GM19193 (cell line): Measurements from ENCODE around the gene RTP3.

Source experiments
- POLR2A ChIP-seq: IDR thresholded peaks from 4 replicates; pipeline ENCODE4 v1.6.1; 2011; ENCODE audit not compliant: insufficient read depth, insufficient read length; ENCODE audit errors: extremely low read depth

Gene RTP3

DNA sequence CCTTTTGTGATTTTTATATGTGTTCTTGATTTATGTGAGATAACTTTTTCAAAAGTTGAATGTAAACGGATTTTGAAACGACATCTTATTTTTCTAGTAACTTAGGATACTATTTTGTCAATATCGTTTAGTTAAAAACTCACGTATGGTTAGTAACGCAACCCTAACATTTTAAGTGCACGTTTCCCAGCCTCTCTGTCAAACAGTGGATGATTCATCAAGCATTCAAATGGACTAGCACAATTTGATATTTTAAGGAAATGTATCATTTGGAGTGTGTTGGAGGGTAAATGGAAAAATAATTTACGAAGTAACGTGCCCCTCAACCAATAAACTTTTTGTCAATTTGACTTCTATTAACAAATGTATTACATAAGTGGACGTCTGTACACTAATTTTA lies 23.3 kb downstream of the RTP3 start:
- TF ChIP-seq POLR2A = no peak

DNA sequence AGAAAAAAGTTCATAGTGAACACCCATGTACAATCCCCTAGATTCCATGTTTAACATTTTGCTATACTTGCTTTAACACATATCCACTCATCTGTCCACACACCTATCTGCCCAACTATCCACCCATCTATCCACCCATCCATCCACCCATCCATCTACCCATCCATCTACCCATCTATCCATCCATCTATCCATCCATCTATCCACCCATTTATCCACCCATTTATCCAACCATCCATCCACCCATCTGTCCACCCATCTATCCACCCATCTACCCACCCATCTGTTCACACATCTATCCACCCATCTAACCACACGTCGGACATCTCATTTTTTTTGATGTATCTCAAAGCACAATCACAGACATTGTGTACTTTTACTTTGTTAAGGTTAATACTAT lies 25.8 kb downstream of the RTP3 start:
- no peak for TF ChIP-seq POLR2A

DNA sequence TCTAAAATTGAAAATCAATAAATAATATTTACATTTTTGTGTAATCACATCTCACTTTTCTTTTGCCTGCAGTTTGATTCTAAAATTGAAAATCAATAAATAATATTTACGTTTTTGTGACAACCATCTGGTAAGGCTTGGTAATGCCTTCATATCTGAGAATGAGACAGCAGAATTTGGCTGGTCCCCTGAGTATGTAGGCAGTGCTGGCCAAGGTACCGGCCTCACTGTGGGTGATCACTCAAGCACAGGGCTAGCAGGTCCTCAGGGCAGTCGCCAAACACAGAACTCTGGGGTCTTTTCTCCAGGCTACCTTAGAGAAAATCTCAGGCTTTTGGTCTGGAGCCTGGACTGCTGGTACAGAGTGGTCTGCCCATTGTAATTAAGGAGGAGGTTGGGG lies 26.2 kb downstream of the RTP3 start:
- TF ChIP-seq POLR2A = no peak

DNA sequence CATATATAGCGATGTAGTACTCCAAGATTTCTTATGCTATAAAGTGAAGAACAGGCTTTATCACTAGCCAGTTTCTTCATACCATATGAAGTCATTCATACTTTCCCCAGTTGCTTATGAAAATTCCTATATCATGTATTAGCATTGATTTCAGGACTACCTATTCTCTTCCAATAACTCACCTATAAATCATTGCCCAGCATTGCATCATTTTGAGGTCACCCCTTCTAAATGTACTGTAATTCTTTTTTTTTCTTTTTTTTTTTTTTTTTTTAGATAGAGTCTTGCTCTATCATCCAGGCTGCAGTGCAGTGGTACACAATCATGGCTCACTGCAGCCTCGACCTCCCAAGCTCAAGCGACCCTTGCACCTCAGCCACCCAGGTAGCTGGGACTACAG lies 27.1 kb downstream of the RTP3 start:
- no peak for TF ChIP-seq POLR2A

DNA sequence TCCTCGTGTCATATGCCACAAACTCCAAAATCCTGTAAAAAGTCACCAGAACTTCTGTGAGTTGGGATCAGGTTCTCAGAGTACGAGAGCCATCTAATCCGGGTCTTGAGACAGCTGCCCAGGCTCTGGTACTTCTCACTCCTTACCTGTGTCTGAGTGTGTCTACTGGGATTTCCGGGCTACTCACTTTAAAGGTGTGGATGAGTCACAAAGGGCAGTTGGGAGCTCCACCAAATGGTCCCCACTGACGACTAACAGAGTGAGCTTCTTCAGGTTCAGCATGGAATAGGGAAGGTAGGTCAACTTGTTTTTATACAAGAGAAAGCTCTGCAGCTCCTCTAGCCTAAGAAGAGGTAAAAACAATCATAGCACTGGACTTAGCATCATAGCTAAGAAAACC lies 29.5 kb downstream of the RTP3 start:
- TF ChIP-seq POLR2A = no peak

DNA sequence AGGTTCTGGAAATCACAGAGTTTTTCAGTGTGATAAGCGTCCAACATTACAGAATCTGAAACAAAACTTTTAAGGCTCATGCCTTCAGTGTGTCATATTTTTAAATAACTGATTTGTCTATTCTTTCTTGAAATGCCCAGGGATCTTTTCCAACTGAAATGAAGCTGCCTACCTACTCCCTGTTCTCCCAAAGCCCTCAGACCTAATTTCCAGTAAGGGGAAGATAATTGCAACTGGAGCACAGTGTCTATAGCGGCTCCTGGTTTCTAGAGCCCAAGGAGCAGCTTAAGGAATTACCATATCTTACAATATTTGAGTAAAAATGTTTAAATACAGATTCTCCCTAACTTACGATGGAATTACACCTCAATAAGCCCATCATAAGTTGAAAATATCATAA lies 35.3 kb downstream of the RTP3 start:
- TF ChIP-seq POLR2A = no peak

DNA sequence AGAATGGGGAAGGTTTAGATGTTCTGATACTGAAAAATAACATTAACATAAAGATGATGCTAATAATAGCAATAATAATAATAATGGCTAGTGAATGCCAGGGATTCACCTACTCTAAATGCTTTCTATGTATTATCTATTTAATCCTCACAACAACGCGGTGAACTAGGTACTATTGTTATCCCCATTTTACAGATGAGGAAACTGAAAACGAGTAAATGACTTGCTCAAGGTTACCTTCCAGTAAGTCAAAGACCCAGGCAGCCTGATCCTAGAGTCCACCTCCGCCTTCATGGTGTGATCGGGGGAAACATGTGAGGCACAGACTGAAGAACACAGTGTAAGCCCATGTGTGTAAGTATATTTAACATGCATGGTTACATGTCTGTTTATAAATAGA lies 38.0 kb downstream of the RTP3 start:
- no peak for TF ChIP-seq POLR2A

DNA sequence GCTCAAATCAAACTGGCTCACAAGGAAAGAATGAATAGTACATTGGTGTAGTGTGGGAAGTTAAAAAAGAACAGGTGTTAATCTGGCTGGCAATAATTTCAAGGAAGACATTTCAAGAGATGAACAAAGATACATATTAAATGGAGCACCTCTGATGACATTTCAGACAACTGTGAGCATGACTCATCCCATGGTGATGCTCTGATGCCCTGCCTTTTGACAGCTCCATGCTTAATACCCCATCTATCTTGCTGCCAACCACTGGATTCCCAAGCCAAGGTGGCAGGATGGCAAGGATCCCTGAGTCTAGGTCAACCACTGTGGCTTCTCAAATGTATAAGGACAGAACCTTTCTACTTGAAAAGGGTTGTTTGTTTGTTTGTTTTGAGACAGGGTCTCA lies 39.0 kb downstream of the RTP3 start:
- TF ChIP-seq POLR2A = no peak

DNA sequence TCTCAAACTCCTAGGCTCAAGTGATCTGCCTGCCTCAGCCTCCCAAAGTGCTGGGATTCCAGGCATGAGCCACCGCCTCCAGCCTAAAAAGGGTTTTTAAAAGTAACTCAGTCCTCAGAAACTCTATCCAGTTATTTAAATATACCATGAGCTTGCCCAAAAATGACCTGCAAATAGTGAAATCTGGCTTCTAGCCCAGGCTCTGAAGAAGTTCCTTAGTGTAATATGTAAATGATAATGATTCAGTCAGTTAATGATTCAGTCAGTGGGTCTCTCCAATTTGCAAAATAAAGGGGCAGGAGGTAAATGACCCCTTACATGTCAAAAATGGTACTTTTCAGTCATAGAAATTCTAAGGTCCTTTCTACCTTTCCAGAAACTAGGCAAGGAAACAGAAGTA lies 39.5 kb downstream of the RTP3 start:
- no peak for TF ChIP-seq POLR2A

DNA sequence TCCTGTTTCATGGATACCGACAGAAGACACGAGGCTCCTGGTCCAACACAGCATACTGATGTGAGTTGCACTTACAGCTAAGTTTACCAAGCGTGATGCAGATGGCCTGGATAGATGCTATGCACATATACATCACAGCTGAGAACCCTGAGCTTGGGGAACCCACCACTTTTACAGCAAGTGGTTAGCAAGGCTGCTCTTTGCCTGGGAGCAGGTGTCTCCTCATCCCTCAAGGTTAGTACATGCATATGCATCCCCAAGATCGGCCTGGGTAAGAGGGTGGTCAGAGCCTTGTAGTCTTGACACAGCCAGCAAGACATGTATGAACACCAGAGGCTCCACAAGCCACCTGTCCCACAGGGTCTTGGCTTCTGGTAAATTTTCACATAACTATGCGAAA lies 40.0 kb downstream of the RTP3 start:
- no peak for TF ChIP-seq POLR2A

DNA sequence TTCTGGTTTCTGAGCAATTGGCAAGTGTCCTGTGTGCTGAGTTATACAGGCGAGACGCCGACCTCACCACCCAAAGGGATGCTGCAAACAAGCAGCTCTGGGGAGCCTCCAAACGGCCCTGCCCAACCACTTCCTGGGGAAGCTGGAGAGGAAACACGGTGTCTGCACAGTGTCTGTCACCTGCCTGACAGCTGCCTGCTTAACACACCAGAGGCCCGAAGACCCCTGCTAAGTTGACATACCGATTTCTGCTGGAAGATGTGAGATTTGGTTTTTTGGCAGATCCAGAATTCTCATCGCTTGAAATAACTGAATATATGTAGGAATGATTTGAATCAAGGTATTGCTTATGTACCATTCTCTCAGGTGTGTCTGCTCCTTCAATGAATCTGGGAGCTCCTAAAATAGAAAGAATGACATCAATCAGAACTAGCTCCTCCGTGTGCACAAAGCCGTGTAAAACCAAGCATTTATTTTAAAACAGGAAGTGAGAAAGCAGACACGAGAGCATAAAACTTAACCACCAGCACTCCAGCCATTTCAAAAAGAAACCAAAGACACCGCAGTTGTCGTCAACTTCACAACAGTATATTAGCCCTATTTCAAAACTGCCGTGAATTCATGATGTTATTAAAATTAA lies 41.1 kb downstream of the RTP3 start:
- no peak for TF ChIP-seq POLR2A

DNA sequence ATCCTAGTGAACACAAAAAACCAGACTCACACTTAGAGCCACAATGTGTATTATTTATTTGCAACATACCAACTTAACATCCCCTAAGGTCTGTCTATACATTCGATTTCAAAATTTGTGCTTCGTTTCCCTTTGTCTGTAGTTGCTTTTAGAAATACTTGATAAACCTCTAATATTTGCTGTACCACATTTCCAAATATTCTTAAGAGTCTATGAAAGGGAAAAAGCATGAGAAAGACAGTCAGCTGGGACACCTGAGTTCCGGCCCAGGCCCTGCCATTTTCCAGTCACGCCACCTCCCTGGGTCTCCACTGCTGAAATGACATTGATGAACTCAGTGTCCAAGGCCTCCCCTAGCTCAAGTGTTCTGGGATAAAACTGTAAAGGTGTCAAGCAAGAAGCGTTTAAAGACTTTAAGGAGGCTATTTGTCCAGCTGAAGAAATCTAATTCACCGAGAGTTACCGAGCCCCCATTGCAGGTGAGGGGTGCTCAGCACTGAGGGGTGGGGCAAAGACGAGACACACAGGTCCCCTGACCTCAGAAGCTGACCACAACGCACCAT lies 41.7 kb downstream of the RTP3 start:
- no peak for TF ChIP-seq POLR2A

DNA sequence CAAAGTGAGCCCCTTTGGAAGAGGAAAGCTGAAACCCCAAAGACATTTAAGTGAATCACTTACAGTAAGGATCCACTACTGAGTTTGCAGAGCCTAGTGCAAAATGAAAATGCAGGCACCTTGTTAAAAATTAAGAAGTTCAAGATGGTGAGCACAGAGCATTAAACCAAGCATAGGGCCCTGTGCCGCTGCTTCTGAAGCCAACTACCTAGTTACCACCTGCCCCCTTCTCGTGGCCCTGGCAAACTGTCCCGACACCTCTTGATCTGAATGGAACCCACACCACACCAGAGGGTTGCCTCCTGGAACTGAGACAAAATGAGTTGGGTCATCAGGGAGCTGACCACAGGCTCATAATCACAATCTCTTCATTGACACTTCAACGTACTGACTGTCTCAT lies 42.8 kb downstream of the RTP3 start:
- TF ChIP-seq POLR2A = no peak

DNA sequence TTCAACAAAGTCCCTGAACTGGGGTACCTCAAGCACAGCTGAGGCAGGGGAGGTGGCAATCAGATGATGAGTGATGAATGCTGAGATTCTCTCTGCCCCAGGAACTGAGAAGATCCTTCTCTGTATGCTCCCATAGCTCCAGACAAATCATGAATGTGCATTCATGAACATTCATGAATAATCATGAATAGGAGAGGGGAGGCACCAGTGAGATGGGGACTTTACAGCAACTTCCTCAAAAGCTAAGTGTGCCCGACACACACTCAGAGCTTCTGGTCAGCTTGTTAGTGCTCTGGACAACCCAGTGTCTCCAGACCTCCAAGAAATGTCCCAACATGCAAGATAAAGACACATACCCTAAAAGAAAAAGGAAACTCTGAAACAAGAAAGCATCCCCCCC lies 44.1 kb downstream of the RTP3 start:
- no peak for TF ChIP-seq POLR2A

DNA sequence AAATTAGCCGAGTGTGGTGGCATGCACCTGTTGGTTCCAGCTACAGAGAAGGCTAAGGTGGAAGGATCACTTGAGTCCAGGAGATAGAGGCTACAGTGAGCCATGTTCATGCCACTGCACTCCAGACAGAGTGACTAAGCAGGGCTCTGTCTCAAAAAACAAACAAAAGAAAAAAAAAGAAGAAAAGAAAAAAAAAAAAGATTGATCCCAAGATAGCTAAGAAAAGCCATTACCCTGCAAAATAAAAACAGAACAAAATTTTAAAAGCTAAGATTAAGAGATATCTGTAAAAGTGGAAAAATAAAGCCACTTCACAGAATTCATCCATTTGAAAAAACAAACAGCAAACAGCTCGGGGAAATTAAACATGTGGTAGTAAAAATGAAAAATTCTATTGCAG lies 44.6 kb downstream of the RTP3 start:
- TF ChIP-seq POLR2A = no peak

DNA sequence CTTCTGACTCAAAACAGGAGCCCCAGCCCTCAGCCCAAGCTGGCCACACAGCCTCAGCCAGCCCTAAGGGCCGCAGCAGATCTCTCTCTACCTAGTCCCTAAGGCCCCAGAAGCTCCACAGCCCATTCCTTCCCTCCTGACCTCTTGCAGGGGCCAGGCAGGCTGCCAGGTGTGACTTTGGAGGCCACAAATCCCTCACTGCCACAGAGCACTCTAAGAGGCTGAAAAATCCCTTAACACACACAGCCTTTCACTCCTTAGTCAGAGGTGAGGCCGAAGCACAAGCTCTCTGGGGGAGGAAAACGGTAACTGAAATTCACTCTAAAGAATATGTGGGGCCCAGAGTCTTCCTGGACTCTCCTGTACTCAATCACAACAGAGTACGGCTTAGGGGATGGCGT lies 45.0 kb downstream of the RTP3 start:
- TF ChIP-seq POLR2A = no peak

DNA sequence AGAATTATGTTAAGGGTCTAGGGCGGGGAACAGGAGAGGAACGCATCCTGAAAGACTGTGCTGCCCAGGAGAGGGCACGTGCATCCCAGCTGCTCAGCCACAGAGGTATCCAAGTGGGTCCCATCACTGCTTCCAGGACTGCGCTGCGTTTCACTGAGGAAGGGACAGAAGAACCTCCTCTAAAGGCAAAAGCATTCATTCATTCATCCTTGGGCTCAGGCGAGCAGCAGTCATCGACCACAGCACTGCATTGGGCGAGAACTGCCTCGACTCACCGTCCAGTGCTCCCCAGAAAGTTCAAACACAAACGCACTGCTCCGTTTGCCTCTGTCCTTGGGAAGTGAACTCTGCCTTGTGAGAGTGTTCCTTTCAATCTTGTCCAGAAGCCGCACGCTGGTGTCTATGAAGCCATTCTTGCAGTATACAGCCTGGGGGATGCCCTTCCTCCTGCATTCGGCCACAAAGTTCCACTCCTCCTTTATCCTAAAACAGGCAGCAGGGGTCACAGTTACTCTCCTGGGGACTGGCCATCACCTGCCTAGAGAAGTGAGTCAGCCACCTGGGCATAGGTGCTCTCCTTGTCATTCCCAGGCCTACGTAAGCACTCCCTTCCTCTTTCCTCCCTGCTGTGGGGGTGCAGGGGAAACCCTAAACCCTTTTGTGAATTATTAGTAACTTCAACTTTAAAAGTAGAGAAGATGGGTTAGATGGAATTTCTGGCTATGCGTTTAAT lies 47.2 kb downstream of the RTP3 start:
- TF ChIP-seq POLR2A = no peak

DNA sequence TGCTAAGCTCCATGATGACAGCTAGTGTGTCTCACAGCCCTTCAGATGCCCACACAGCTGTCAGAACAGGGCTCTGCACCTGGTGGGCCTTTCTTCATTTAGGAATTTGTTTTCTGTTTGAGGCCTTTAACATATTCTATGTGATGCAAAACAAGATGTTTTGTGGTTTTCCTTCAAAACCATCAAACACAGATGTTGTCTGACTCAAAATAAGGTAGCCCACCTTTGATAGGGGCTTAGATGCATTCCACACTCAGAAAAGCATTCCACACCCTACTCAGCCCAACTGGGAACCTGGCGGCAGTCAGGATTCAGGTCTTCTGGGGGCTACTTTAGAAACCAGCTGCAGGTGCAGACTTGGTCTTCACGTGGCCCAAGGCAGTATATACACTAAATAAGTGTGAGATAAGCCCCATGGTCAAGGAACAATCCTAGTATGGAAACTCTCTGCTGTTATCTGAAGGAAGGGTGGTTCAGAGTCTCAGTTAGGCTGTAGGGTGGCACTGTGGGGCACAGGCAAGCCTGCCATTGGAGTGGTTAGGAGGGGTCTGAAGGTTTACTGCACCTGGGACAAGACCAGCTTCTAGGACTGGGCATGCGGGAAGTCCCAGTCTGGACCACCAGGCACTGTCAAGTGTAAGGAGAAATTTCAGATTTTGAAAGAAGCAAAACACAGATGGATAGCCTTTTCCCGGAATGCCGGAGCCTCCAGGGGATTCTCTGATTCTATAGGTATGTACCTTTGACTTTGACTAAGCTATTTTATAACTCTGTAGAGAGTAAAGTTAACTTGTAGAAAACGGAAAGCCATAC lies 48.2 kb downstream of the RTP3 start:
- TF ChIP-seq POLR2A = no peak
